KMS-11 (cell line): ENCODE measurements around the gene KCTD21.

Source experiments
- H2AFZ ChIP-seq: fragments of 200-600 bp; sonication (generic); 2 replicates; pipeline ENCODE4 v1.6.1; 2016; ENCODE audit warnings: antibody characterized with exemption, mixed run types, low read depth
- H3K27ac ChIP-seq: fragments of 200-600 bp; sonication (generic); 2 replicates; pipeline ENCODE4 v1.6.1; 2016; ENCODE audit warnings: mild to moderate bottlenecking, mixed run types
- H3K27me3 ChIP-seq: fragments of 200-600 bp; sonication (generic); 2 replicates; pipeline ENCODE4 v1.6.1; 2017; ENCODE audit warnings: mild to moderate bottlenecking, low read depth, mixed run types, moderate library complexity; ENCODE audit not compliant: insufficient read depth
- H3K36me3 ChIP-seq: fragments of 200-600 bp; sonication (generic); 2 replicates; pipeline ENCODE4 v1.6.1; 2017; ENCODE audit warnings: mild to moderate bottlenecking, mixed run types; ENCODE audit not compliant: insufficient read depth
- H3K4me1 ChIP-seq: fragments of 200-600 bp; sonication (generic); 2 replicates; pipeline ENCODE4 v1.6.1; 2016; ENCODE audit warnings: mild to moderate bottlenecking, low read depth, mixed run types; ENCODE audit not compliant: poor library complexity, severe bottlenecking
- H3K4me2 ChIP-seq: fragments of 200-600 bp; sonication (generic); 2 replicates; pipeline ENCODE4 v1.7.0; 2016; ENCODE audit warnings: mild to moderate bottlenecking, mixed run types
- H3K4me3 ChIP-seq: fragments of 200-600 bp; sonication (generic); IDR thresholded peaks from 2 replicates; pipeline ENCODE4 v1.6.1; 2017; ENCODE audit warnings: low read depth, low read length, mixed read lengths; ENCODE audit not compliant: insufficient read depth
- H3K79me2 ChIP-seq: fragments of 200-600 bp; sonication (generic); 2 replicates; pipeline ENCODE4 v1.6.1; 2016; ENCODE audit warnings: low read depth, mixed run types; ENCODE audit not compliant: insufficient read depth
- H3K9ac ChIP-seq: fragments of 200-600 bp; sonication (generic); 2 replicates; pipeline ENCODE4 v1.6.1; 2016; ENCODE audit warnings: mild to moderate bottlenecking, mixed run types
- H4K20me1 ChIP-seq: fragments of 200-600 bp; sonication (generic); 2 replicates; pipeline ENCODE4 v1.6.1; 2016; ENCODE audit warnings: mild to moderate bottlenecking, mixed run types; ENCODE audit not compliant: insufficient read depth
- TF ChIP-seq, protein P1 (sequence below): fragments of 200-600 bp; sonication (generic); conservative IDR thresholded peaks from 2 replicates; pipeline ENCODE4 v1.6.1; 2017; ENCODE audit warnings: low read depth, mild to moderate bottlenecking, antibody characterized with exemption, low read length, moderate library complexity, mixed read lengths

Gene KCTD21

DNA sequence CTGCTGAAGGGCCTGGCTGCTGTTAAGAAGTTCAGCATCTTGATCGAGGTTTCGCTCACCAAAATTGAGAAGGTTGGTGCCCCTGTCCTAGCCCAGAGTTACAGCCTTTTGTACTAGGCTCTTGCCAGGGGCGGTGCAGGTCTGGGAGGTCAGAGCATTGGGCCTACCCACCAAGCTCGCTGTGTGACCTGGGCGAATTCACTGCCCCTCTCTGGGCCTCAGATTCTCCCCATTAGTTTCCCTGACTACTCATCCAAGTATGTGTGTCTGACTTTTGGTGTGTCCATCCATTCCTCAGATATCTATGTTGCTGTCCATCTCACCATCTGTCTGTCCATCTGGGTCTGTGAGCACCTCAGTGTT, 11.2 kb upstream of the KCTD21 start:
- Histone ChIP-seq H3K79me2 (no peaks in the 10 kb centered on the region), H3K9ac (no peak overlapping the region), H3K27me3 (no peaks in the 10 kb centered on the region), H3K36me3 (no peaks in the 10 kb centered on the region), H3K4me1 (no peaks in the 10 kb centered on the region), H4K20me1 (no peaks in the 10 kb centered on the region), H3K4me2 (no peak overlapping the region), H2AFZ (no peak overlapping the region), H3K27ac (no peak overlapping the region), H3K4me3 (no peak overlapping the region)
- TF ChIP-seq, protein P1, sequence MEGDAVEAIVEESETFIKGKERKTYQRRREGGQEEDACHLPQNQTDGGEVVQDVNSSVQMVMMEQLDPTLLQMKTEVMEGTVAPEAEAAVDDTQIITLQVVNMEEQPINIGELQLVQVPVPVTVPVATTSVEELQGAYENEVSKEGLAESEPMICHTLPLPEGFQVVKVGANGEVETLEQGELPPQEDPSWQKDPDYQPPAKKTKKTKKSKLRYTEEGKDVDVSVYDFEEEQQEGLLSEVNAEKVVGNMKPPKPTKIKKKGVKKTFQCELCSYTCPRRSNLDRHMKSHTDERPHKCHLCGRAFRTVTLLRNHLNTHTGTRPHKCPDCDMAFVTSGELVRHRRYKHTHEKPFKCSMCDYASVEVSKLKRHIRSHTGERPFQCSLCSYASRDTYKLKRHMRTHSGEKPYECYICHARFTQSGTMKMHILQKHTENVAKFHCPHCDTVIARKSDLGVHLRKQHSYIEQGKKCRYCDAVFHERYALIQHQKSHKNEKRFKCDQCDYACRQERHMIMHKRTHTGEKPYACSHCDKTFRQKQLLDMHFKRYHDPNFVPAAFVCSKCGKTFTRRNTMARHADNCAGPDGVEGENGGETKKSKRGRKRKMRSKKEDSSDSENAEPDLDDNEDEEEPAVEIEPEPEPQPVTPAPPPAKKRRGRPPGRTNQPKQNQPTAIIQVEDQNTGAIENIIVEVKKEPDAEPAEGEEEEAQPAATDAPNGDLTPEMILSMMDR, result no peak

DNA sequence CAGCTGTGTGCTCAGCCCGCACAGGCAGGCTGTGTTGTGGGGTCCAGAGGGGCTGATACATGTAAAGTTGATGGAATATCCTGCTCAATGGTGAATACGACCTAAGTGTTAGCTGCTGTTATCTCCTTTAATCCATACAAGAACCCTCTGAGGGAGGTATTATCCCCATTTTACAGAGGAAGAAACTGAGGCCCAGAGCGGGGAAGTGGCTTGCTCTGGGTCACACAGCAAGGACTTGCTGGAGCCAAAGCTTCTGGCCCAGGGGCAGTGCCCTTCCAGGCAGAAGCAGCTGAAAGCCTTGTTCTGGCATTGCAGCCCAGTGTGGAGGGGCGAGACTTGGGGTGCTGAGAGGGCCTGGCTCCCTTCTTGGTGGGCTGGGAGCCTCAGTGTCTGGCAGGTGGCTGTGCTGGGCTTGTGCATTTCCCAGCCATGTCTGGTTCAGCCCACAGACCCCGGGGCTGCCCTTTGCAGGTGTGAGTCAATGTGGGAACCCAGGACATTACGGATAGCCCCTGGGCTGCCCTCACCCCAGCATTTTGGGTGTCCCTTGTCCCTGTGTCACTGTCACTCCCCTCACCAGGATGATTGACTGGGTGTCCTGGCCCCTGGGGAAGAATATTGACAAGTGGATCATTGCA, 10.7 kb upstream of the KCTD21 start:
- TF ChIP-seq, protein P1, result no peak

DNA sequence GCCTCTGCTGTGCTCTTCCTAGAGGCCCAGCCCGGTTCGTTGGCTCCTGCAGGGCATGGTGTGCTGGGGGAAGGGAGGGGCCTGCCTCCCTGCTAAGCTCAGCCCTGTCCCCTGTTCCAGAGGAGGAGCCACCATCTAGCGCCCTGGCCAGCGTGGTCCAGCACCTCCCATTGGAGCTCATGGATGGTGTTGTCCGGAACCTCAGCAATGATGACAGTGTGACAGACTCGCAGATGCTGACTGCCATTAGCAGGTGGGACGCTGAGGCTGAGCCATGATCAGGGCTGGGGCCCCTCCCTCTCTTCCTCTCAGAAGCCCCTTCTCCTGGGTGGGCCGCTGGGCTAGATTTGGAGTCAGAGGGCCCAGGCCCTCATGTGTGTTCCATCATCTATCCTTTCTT, 9.4 kb upstream of the KCTD21 start:
- Histone ChIP-seq H2AFZ (no peak overlapping the region), H3K4me2 (no peak overlapping the region), H4K20me1 (no peaks in the 10 kb centered on the region), H3K4me1 (no peaks in the 10 kb centered on the region), H3K79me2 (no peaks in the 10 kb centered on the region), H3K9ac (no peak overlapping the region), H3K27me3 (no peaks in the 10 kb centered on the region), H3K4me3 (no peak overlapping the region), H3K27ac (no peak overlapping the region), H3K36me3 (no peaks in the 10 kb centered on the region)
- TF ChIP-seq, protein P1, result no peak

More for the DNA sequence above, 10.7 kb upstream of the KCTD21 start:
- no peaks in the 10 kb centered on the region for H4K20me1 ChIP-seq
- H3K27ac ChIP-seq, result no peak overlapping the region
- no peak overlapping the region for H3K4me3 ChIP-seq
- H2AFZ ChIP-seq, result no peak overlapping the region
- H3K36me3 ChIP-seq, result no peaks in the 10 kb centered on the region
- H3K4me1 ChIP-seq, result no peaks in the 10 kb centered on the region
- no peak overlapping the region for H3K9ac ChIP-seq
- no peak overlapping the region for H3K4me2 ChIP-seq
- H3K79me2 ChIP-seq, result no peaks in the 10 kb centered on the region
- H3K27me3 ChIP-seq, result no peaks in the 10 kb centered on the region

DNA sequence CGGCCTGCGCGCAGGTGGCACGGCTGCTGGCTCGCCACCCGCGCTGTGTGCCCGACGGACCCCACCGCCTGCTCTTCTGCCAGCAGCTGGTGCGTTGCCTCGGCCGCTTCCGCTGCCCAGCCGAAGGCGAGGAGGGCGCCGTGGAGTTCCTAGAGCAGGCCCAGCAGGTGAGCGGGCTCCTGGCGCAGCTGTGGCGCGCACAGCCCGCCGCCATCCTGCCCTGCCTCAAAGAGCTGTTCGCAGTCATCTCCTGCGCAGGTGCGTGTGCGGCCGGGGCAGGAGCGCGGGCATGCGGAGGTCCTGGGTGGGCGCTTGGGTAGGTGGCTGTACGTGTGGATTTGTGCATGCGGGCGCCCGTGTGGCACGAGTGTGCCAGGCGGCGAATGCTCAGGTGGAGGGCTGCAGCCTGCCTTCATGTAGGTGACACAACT, 8.2 kb upstream of the KCTD21 start:
- Histone ChIP-seq H3K36me3 (no peaks in the 10 kb centered on the region), H3K79me2 (no peaks in the 10 kb centered on the region), H3K9ac (no peak overlapping the region), H3K27me3 (no peaks in the 10 kb centered on the region), H2AFZ (no peak overlapping the region), H3K4me3 (no peak overlapping the region), H3K4me2 (no peak overlapping the region), H3K27ac (no peak overlapping the region), H4K20me1 (no peaks in the 10 kb centered on the region), H3K4me1 (no peaks in the 10 kb centered on the region)
- TF ChIP-seq, protein P1, result no peak
